Pancreas (tissue), 10 donors: ENCODE results near the gene LSR. TPM values are rescaled to one million over a fixed set of nuclear protein-coding genes. Genes with fewer than 3 reads are reported as not detected.
A peak's percentile ranks its signal among the peaks of the same experiment; 100 is the strongest.

Source experiments
- ATAC-seq, 4 donors: fragments of 200-7000 bp; cut with Tn5 transposase; one replicate each; pipeline versions ENCODE4 v1.8.0 to v1.9.1; 2020; ENCODE audit warnings: mild to moderate bottlenecking in 4 of 4, moderate library complexity in 4 of 4
- DNase-seq, 6 donors: peaks; one replicate each; pipeline ENCODE4 v3.0.0-alpha.2; 2020
- FAIRE-seq: peaks from 2 replicates; lab custom pipeline; 2012; peaks lifted over from hg19 to GRCh38; lab: Jason Lieb, UNC
- H3K27ac ChIP-seq, 4 donors: fragments of 200-600 bp; sonication (generic); 1 replicate in 3 of 4; 2 replicates in 1 of 4; pipeline versions ENCODE4 v1.5.0 to v1.8.0; 2020
- H3K27me3 ChIP-seq, 4 donors: fragments of 200-600 bp; one replicate each; pipeline ENCODE4 v1.8.0; 2021
- H3K36me3 ChIP-seq, 3 donors: fragments of 200-600 bp; sonication (generic) in 1 of 3; one replicate each; pipeline versions ENCODE4 v1.5.0 to v1.8.0; 2020 to 2021
- H3K4me1 ChIP-seq, 3 donors: fragments of 200-600 bp; one replicate each; pipeline ENCODE4 v1.8.0; 2021
- H3K4me3 ChIP-seq, 4 donors: fragments of 200-600 bp; sonication (generic) in 2 of 4; one replicate each; pipeline versions ENCODE4 v1.5.0 to v1.8.0; 2020 to 2021
- H3K9me3 ChIP-seq, 4 donors: fragments of 200-600 bp; one replicate each; pipeline ENCODE4 v1.8.0; 2021
- CTCF ChIP-seq, 4 donors: fragments of 200-600 bp; sonication (generic) in 3 of 4; IDR thresholded peaks; one replicate each; pipeline versions ENCODE4 v1.5.0 to v1.8.0; 2021; ENCODE audit warnings: antibody characterized with exemption in 4 of 4
- WGBS, 2 donors: extraction: QIAGEN DNeasy Blood & Tissue Kit; methylation state at CpG; one replicate each; pipeline ENCODE4 v1.1.7; 2013; 5-methylcytosine and 5-hydroxymethylcytosine counted together
- intact Hi-C, 3 donors: fragments of 100-400 bp; cut with DNase I; formaldehyde crosslinking; loops; one replicate each; pipeline versions ENCODE4 v1.11.1 to v1.14.2; 2022
- polyA plus RNA-seq, 2 donors: library from polyadenylated mRNA; stranded (reverse); fragments of 200-250 nt; gene quantifications; one replicate each; pipeline ENCODE4 v1.2.3, GENCODE V29; 2013
- total RNA-seq, 6 donors: library from RNA; stranded (reverse); fragmentation: NEBNext Ultra II Directional in 4 of 6; extraction: Animal tissue kit (Norgen Biotek cat#: 25700) in 4 of 6; gene quantifications; one replicate each; pipeline versions ENCODE4 v1.2.1 to v1.2.4, GENCODE V29; 2021 to 2023
- donor health status: healthy with polysubstance abuse.
- donor health status: DM: no; HTN: no; CAD: no; lungs with moderate emphysema.
- donor health status: DM: no; HTN: no; CAD: no.
- donor health status: control.
- donor health status: control.
- donor health status: Bipolar disorder and iron deficiency.
- donor health status: DM: yes; HTN: yes; CAD: no.
- donor health status: DM: no; HTN: no; CAD: no.
- donor health status: DM: no; HTN: no; CAD: no.
- donor health status: DM: yes; HTN: yes; CAD: no.

LSR gene
- total and polyA plus RNA-seq, 8 donors: 46.1 to 103 (median 66.9) TPM

DNA sequence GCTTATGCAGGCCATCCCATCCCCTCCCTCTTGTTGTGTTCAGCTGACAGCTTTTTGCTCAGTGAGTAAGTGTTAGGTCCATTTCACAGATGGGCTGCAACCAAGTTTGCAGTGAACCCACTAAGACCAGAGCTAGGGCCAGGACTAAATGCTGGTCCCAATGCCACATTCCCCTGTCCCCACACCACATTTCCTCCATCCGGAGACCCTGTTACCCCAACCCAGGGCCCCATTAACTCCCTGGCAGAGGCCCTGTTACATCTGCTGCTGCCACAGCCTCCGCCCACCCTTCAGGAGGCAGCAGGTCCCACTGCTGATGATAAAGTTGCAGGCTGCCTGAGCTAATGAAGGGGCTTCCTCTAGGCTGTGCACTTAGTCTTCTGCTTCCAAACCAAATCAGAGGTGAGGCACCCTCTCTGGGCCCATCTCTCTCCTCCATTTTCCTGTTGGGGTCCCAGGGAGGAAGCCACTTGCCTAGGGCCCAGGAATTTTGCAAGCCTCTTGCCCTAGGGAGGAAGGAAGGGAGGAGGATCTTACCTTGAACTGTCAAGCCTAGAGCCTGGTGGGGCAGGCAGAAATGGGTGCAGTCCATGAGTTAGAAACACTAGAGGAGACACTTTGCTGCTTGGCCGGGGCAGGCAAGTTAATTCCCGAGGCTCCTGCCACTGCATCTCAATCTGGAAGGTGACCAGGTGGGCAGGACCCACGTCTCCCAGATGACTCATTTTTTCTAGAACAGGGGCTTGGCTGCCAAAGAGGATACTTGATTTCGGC is 16.5 kb downstream of the LSR start:
- H3K9me3 ChIP-seq: no peaks in the 10 kb centered on the region
- peak overlapping the region in 3 of 4 donors; percentile 1 to 84 (median 17) for H3K27ac ChIP-seq
- DNase-seq (peak; percentile 50 to 68 (median 58)), FAIRE-seq (no peak), ATAC-seq (peak in 2 of 4 donors; percentile 4)
- H3K4me1 ChIP-seq: peaks cover 12 to 16% (median 15%) of the 10 kb centered on the region in 3 donors
- intact Hi-C loops: loop anchor here in 1 of 3 donors (5.0 kb wide), 1 partner anchor 113 kb away; the partner anchor contains the start of gene FXYD5
- WGBS, 2 donors: 36 to 42% methylated on average over 6 of the region's 6 CpGs
- TF ChIP-seq CTCF (IDR thresholded peaks at IDR 0.05): no peak
- no peak overlapping the region for H3K4me3 ChIP-seq
- H3K27me3 ChIP-seq: no peaks in the 10 kb centered on the region
- H3K36me3 ChIP-seq: peaks cover 0 to 7% (median 0%) of the 10 kb centered on the region in 3 donors

GRCh38 chr19:35265900-35266519 is 17.2 kb downstream of the LSR start:
- intact Hi-C loops: loop anchor here in 1 of 3 donors (5.0 kb wide), 1 partner anchor 114 kb away; the partner anchor contains the start of gene FXYD5
- 80 to 87% methylated on average over 10 of the region's 10 CpGs for WGBS, 2 donors
- peak; percentile 11 to 70 (median 42) for DNase-seq

DNA sequence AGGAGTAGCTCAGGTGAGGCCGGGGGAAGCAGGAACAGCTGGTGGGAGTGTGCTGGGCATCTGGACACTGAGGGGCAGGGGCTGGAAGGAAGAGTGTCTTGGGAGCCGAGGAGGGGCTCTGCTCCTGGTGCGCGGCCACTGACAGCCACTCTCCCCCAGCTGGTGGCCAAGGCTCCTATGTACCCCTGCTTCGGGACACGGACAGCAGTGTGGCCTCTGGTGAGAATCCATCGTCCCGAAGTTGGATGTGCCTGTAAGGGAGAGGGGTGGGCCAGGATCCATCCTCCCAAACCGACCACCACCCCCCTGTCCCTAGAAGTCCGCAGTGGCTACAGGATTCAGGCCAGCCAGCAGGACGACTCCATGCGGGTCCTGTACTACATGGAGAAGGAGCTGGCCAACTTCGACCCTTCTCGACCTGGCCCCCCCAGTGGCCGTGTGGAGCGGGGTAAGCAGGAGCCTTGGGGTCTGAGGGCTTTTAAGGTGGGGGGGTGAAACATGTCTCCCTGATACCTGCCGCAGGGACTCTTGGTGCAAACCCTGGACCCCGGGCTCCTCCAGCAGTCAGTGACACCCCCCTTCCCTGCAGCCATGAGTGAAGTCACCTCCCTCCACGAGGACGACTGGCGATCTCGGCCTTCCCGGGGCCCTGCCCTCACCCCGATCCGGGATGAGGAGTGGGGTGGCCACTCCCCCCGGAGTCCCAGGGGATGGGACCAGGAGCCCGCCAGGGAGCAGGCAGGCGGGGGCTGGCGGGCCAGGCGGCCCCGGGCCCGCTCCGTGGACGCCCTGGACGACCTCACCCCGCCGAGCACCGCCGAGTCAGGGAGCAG is 17.9 kb downstream of the LSR start:
- intact Hi-C loops: loop anchor here in 1 of 3 donors (5.0 kb wide), 1 partner anchor 114 kb away; the partner anchor contains the start of gene FXYD5

More at GRCh38 chr19:35265900-35266519, 17.2 kb downstream of the LSR start:
- Histone ChIP-seq H3K27ac (peak overlapping the region in 2 of 4 donors; percentile 1 to 84), H3K4me3 (no peak overlapping the region), H3K36me3 (peaks cover 0 to 14% (median under 1%) of the 10 kb centered on the region in 3 donors), H3K4me1 (peaks cover 13 to 16% (median 15%) of the 10 kb centered on the region in 3 donors), H3K9me3 (no peaks in the 10 kb centered on the region), H3K27me3 (no peaks in the 10 kb centered on the region)
- ATAC-seq (no peak), FAIRE-seq (no peak)
- TF ChIP-seq CTCF (IDR thresholded peaks at IDR 0.05): no peak

More for the DNA sequence above, 17.9 kb downstream of the LSR start:
- H3K4me3 ChIP-seq: peak overlapping the region; percentile 48 to 73 (median 63)
- no peak for TF ChIP-seq CTCF (IDR thresholded peaks at IDR 0.05)
- H3K27me3 ChIP-seq: no peaks in the 10 kb centered on the region
- H3K36me3 ChIP-seq: peaks cover 0 to 21% (median 7%) of the 10 kb centered on the region in 3 donors
- no peaks in the 10 kb centered on the region for H3K9me3 ChIP-seq
- peak overlapping the region; percentile 64 to 95 (median 81) for H3K27ac ChIP-seq
- WGBS, 2 donors: 39 to 46% methylated on average over 31 to 39 of the region's 39 CpGs
- FAIRE-seq: no peak
- DNase-seq: peak in 5 of 6 donors; percentile 37 to 86 (median 68)
- ATAC-seq: peak in 2 of 4 donors; percentile 1 to 7
- peaks cover 13 to 16% (median 15%) of the 10 kb centered on the region in 3 donors for H3K4me1 ChIP-seq
